Natural killer cell (primary cell): ENCODE data around the gene RFLNA. TPM values are rescaled to one million over a fixed set of nuclear protein-coding genes. Genes with fewer than 3 reads are reported as not detected.
A peak's percentile ranks its signal among the peaks of the same experiment; 100 is the strongest.

Source experiments
- ATAC-seq, 3 donors: fragments of 150-1000 bp in 2 of 3; fragments of 200-7000 bp in 1 of 3; cut with Tn5 transposase; 1 replicate in 1 of 3; 2 replicates in 2 of 3; pipeline ENCODE4 v1.10.0; 2021; ENCODE audit warnings: mild to moderate bottlenecking in 2 of 3, moderate library complexity in 2 of 3
- DNase-seq, 2 donors: peaks; one replicate each; pipeline versions ENCODE4 v3.0.0 to v3.0.0-alpha.2; 2013 to 2021; ENCODE audit warnings: mixed read lengths in 1 of 2
- H3K27ac ChIP-seq: one replicate; pipeline ENCODE4 v1.5.1; 2013; ENCODE audit warnings: mild to moderate bottlenecking, low read length
- H3K27me3 ChIP-seq: one replicate; pipeline ENCODE4 v1.6.1; 2013; ENCODE audit warnings: low read length; ENCODE audit not compliant: control insufficient read depth, insufficient read depth
- H3K36me3 ChIP-seq: one replicate; pipeline ENCODE4 v1.6.1; 2013; ENCODE audit warnings: low read length; ENCODE audit not compliant: control insufficient read depth, insufficient read depth
- H3K4me1 ChIP-seq: one replicate; pipeline ENCODE4 v1.6.1; 2013; ENCODE audit warnings: low read length; ENCODE audit not compliant: control insufficient read depth, insufficient read depth
- H3K4me3 ChIP-seq: one replicate; pipeline ENCODE4 v1.5.1; 2013; ENCODE audit warnings: low read length
- H3K9me3 ChIP-seq: one replicate; pipeline ENCODE4 v1.6.1; 2013; ENCODE audit warnings: low read length; ENCODE audit not compliant: control insufficient read depth, insufficient read depth
- H3K27ac Mint-ChIP-seq, 2 donors: one replicate each; pipeline ENCODE4 v1.8.0; 2022; ENCODE audit warnings: mild to moderate bottlenecking in 2 of 2, mixed read lengths in 2 of 2, moderate library complexity in 1 of 2
- H3K27me3 Mint-ChIP-seq, 2 donors: one replicate each; pipeline ENCODE4 v1.8.0; 2022; ENCODE audit warnings: low read depth in 2 of 2, mixed read lengths in 2 of 2
- H3K36me3 Mint-ChIP-seq: one replicate; pipeline ENCODE4 v1.8.0; 2022; ENCODE audit warnings: mixed read lengths
- H3K4me1 Mint-ChIP-seq, 2 donors: one replicate each; pipeline ENCODE4 v1.8.0; 2022; ENCODE audit warnings: mixed read lengths in 2 of 2
- H3K4me3 Mint-ChIP-seq: one replicate; pipeline ENCODE4 v1.8.0; 2022; ENCODE audit warnings: mild to moderate bottlenecking, moderate library complexity, mixed read lengths
- H3K9me3 Mint-ChIP-seq, 2 donors: one replicate each; pipeline ENCODE4 v1.8.0; 2022; ENCODE audit warnings: mixed read lengths in 2 of 2
- CTCF ChIP-seq: fragments of 200-600 bp; IDR thresholded peaks from one replicate; pipeline ENCODE4 v1.8.0; 2022; ENCODE audit warnings: antibody characterized with exemption
- WGBS: methylation state at CpG from one replicate; pipeline ENCODE4 v1.1.7; 2013; ENCODE audit warnings: missing lambda C conversion rate; ENCODE audit not compliant: insufficient coverage; 5-methylcytosine and 5-hydroxymethylcytosine counted together
- intact Hi-C: fragments of 100-400 bp; cut with micrococcal nuclease; formaldehyde crosslinking; loops from one replicate; pipeline ENCODE4 v1.14.2; 2022
- total RNA-seq, 4 donors: library from RNA; stranded (reverse); fragments of 120-200 nt in 1 of 4; gene quantifications; one replicate each; pipeline versions ENCODE4 v1.2.3 to v1.2.4, GENCODE V29; 2013 to 2022

The RFLNA gene
- total RNA-seq, 3 donors from 2014 or later (not counting 1 experiment from before 2014, with no cell fraction given), result 0.85 TPM; not detected in 2

GRCh38 chr12:124324803-124325705, 30.2 kb downstream of the RFLNA start:
- WGBS, result 97% methylated on average over 56 of the region's 57 CpGs
- Histone ChIP-seq H3K4me1 (no peaks in the 10 kb centered on the region), H3K27me3 (no peaks in the 10 kb centered on the region), H3K4me3 (no peak overlapping the region), H3K9me3 (peaks cover 20% of the 10 kb centered on the region), H3K27ac (no peak overlapping the region), H3K36me3 (peaks cover 24% of the 10 kb centered on the region)
- H3K4me1 Mint-ChIP-seq, result no peaks in the 10 kb centered on the region
- no peak overlapping the region for H3K4me3 Mint-ChIP-seq
- H3K27ac Mint-ChIP-seq, result no peak overlapping the region
- DNase-seq (no peak), ATAC-seq (no peak)
- no peak for TF ChIP-seq CTCF
- intact Hi-C loops, result no loop called here
- H3K27me3 Mint-ChIP-seq, result no peaks in the 10 kb centered on the region
- H3K9me3 Mint-ChIP-seq, result no peaks in the 10 kb centered on the region
- H3K36me3 Mint-ChIP-seq, result no peaks in the 10 kb centered on the region

- Mint-ChIP-seq H3K27me3 (no peaks in the 10 kb centered on the region), H3K4me3 (no peak overlapping the region), H3K4me1 (no peaks in the 10 kb centered on the region), H3K9me3 (no peaks in the 10 kb centered on the region), H3K27ac (no peak overlapping the region), H3K36me3 (no peaks in the 10 kb centered on the region)
- H3K27me3 ChIP-seq, result no peaks in the 10 kb centered on the region
- ATAC-seq (no peak), DNase-seq (no peak)
- no peak for TF ChIP-seq CTCF
- peaks cover 31% of the 10 kb centered on the region for H3K36me3 ChIP-seq
- H3K4me3 ChIP-seq, result no peak overlapping the region
- peaks cover 20% of the 10 kb centered on the region for H3K9me3 ChIP-seq
- WGBS, result 93% methylated on average over 23 of the region's 23 CpGs
- no peak overlapping the region for H3K27ac ChIP-seq
- intact Hi-C loops, result no loop called here
- no peaks in the 10 kb centered on the region for H3K4me1 ChIP-seq
Measured at GRCh38 chr12:124326104-124326503, 31.2 kb downstream of the RFLNA start.

GRCh38 chr12:124326871-124327270, 32.0 kb downstream of the RFLNA start:
- H3K36me3 ChIP-seq, result peaks cover 34% of the 10 kb centered on the region
- ATAC-seq (no peak), DNase-seq (no peak)
- no peak overlapping the region for H3K4me3 Mint-ChIP-seq
- no peak overlapping the region for H3K27ac ChIP-seq
- no peaks in the 10 kb centered on the region for H3K27me3 Mint-ChIP-seq
- peaks cover 20% of the 10 kb centered on the region for H3K9me3 ChIP-seq
- WGBS, result 98% methylated on average over 9 of the region's 9 CpGs
- H3K27ac Mint-ChIP-seq, result peak overlapping the region in 1 of 2 donors; percentile 36
- H3K4me1 ChIP-seq, result no peaks in the 10 kb centered on the region
- no peaks in the 10 kb centered on the region for H3K27me3 ChIP-seq
- intact Hi-C loops, result no loop called here
- no peaks in the 10 kb centered on the region for H3K4me1 Mint-ChIP-seq
- no peak overlapping the region for H3K4me3 ChIP-seq
- H3K9me3 Mint-ChIP-seq, result no peaks in the 10 kb centered on the region
- TF ChIP-seq CTCF, result no peak
- H3K36me3 Mint-ChIP-seq, result no peaks in the 10 kb centered on the region
